ENCODE results near the gene ZMIZ2. TPM values are rescaled to one million over a fixed set of nuclear protein-coding genes. Genes with fewer than 3 reads are reported as not detected.
"Not testable (repeated sequence)": the region's sequence is repeated elsewhere in the genome, so short reads cannot be mapped to it uniquely, and the experiment has no call there.

The ZMIZ2 gene
- total RNA-seq, 1 donor from 2014 or later, result 12.8 TPM

DNA sequence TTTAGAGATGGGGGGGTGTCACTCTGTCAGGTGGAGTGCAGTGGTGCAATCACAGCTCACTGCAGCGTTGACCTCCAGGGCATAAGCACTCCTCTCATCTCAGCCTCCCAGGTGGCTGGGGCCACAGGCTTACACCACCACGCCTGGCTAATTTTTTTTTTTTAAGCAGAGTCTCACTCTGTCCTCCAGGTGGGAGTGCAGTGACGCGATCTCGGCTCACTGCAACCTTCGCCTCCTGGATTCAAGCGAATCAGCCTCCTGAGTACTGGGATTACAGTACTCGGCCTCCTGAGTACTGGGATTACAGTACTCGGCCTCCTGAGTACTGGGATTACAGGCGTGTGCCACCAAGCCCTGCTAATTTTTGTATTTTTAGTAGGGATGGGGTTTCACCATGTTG lies 24.2 kb downstream of the ZMIZ2 start:
- no peak for DNase-seq (ENCODE audit: low spot score)

DNA sequence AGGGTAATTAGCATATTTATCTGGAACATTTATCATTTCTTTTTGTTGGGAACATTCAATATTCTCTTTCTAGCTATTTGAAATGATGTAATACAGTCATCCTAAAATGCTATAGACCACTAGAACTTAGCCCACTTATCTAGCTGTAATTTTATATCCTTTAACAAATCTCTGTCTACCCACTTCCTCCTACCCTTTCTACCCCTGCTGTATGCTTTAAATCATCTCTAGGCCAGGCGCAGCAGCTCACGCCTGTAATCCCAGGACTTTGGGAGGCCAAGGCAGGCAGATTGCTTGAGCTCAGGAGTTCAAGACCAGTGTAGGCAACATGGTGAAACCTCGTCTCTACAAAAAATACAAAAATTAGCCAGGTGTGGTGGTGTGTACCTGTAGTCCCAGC lies 25.8 kb downstream of the ZMIZ2 start:
- DNase-seq (ENCODE audit: low spot score), result not testable (repeated sequence)

DNA sequence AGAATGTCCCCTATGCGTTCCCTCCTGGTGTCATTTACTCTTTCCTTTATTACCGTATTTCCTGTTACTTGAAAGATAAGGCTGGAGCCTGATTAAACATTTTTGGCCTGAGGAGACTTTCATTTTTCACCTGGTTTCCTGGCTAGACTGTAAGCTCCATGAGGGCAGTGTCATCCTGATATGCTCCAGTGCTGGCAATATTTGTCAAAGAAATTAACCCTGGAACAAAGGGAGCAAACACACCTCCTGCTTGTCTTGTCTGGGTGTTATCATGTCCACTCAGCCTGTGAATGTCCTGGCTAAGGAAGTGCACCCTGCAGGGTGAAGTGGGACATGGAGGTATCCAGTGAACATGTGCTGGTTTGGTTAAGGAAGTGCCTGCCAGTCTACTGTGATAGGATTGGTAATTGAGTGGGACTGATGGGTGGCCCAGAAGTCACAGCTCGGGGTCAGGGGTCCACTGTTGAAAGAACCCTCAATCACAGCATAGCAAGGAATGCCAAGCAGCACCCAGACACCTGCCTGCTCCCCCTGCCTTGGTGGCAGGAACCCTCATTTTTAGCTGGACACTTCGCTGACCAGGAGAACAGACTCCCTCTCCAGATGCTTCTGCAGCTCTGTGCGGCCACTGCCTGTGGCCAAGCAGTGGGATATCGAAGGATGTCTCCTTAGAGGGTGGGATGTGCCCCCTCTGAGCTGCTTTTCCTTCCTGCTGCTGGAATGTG lies 26.9 kb downstream of the ZMIZ2 start:
- no peak for DNase-seq (ENCODE audit: low spot score)

DNA sequence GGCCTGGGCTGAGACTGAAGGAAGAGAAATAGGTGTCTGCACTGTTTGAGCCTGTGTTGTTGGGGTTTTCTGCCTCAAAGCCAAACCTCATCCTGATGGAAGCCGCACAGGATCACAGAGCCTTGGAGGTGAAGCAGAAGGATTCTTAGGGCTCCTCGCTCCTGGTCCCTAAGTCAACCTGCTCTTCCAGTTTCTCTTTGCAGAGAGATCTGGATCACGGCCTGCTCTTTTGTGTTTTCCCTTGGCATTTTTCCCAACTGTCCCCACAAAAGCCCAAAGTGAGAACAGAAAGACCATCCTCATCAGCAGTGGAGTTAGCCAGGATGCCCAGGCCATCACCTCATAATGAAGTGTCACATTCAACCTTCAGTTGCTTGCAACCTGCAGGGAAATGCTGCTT lies 27.6 kb downstream of the ZMIZ2 start:
- no peak for DNase-seq (ENCODE audit: low spot score)

DNA sequence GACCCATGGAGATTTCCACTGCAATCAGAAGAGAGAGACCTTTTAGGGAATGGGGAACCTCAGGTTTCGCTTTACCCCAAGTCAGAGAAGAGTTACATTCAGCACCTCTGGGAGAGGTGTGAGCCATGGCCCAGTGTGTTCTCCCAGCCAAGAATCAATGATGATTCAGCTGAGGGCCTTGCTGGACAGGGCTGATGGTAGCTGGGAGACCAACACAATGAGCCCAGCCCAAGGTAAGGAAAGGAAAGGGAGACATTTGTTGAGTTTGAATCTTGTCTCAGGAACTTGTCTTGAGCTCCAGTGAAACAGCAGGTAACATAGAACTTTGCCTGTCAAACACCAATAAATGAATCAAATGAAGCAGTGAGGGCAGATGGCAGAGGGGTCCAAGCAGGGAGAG lies 33.8 kb downstream of the ZMIZ2 start:
- no peak for DNase-seq (ENCODE audit: low spot score)

DNA sequence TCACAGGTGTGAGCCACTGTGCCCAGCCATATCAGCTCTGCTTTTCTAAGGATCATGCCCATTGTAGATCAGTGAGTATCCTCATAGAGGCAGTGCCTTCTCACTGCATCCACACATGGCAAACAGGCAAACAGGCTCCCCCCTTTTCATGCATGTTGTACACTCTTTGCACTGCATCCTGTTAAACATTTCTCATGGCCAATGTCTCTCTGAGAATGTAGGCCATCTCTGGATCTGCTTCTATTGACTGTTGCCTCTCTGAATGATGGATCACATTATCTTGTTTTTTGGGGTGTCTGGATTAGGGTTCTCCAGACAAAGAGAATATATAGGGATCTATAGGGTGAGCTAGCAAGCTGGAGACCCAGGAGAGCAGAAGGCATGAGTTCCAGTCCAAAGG lies 34.8 kb downstream of the ZMIZ2 start:
- DNase-seq (ENCODE audit: low spot score), result no peak

DNA sequence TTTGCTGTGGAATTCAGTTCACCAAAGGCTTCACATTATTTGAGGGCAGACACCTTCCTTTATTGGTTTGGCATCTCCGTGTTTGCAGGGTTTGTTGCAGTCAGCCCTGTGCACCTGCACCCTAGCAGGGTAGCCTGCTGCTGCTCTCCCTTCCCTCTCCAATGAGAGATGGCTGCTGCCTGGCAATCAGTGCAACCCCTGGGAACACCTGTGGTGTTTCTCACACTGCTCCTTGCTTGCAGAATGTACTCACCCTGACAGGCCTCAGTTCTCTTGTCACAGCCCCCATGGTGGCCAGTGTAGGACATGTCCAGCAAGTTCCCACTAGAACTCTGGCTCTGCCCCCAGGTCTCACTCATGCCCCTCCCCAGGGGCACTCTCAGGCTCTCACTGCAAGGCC lies 35.7 kb downstream of the ZMIZ2 start:
- no peak for DNase-seq (ENCODE audit: low spot score)

DNA sequence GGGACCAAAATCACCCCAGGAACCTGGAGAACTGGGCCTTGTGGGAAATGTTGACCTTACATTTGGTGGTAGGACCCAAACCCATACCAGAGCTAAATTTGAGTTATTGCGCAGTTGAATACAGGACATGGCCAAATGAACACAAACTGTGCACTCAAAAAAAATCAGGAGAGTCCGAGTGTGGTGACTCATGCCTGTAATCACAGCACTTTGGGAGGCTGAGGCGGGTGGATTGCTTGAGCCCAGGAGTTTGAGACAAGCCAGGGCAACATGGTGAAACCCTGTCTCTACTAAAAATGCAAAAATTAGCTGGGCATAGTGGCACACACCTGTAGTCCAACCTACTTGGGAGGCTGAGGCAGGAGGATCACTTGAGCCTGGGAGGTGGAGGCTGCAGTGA lies 36.6 kb downstream of the ZMIZ2 start:
- not testable (repeated sequence) for DNase-seq (ENCODE audit: low spot score)

DNA sequence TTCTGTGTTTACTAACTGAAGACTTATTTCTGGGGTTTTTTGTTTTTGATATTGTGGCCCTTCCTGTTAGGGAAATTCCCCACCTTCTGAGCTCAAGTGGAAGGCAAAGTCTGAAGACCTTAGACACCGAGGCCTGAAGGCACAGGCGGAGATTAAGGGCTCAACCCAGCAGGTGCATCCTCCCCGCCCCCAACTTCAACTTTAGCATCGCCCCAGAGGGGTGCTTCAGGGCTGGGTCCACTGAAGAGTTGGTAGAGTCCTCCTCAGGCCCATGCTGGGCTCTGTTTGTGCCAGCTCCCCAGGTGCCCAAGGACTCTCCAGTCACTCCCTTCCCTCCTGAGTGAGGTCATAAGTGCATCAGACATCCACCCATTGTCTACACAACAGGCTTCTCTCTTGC lies 38.4 kb downstream of the ZMIZ2 start:
- DNase-seq (ENCODE audit: low spot score), result no peak

DNA sequence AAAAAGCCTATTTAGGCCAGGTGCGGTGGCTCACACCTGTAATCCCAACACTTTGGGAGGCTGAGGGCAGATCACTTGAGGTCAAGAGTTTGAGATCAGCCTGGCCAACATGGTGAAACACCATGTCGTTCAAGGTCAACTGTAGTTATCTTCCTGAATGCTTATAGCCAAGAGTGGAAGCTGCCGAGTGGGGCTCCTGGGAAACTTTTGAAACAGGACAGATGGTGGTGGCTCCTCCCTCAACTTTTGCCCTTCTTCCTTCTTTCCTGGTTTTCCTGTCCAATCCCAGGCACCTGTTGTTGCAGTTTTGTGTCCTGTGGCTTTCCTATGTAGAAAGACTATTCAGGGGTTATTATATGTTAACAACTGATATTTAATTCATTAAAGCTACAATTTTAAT lies 39.1 kb downstream of the ZMIZ2 start:
- DNase-seq (ENCODE audit: low spot score), result no peak

DNA sequence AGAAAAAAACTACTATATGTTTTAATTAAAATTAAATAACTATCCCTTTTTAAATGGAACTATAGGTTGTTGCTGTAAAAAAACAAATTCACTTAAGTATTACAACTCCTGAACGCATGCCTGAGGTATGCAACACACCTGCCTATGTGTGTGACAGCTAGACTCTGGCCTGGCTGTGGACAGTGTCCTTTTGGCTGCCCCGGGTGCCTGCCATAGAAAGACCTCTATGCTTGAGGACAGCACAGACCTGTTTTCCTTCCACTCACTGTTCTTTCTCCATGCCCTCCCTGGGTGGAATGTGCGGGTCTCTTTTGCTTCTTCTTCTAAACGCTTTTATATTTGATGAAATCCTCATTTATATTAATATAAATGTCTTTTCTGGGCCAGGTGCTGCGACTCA lies 41.3 kb downstream of the ZMIZ2 start:
- DNase-seq (ENCODE audit: low spot score), result no peak

DNA sequence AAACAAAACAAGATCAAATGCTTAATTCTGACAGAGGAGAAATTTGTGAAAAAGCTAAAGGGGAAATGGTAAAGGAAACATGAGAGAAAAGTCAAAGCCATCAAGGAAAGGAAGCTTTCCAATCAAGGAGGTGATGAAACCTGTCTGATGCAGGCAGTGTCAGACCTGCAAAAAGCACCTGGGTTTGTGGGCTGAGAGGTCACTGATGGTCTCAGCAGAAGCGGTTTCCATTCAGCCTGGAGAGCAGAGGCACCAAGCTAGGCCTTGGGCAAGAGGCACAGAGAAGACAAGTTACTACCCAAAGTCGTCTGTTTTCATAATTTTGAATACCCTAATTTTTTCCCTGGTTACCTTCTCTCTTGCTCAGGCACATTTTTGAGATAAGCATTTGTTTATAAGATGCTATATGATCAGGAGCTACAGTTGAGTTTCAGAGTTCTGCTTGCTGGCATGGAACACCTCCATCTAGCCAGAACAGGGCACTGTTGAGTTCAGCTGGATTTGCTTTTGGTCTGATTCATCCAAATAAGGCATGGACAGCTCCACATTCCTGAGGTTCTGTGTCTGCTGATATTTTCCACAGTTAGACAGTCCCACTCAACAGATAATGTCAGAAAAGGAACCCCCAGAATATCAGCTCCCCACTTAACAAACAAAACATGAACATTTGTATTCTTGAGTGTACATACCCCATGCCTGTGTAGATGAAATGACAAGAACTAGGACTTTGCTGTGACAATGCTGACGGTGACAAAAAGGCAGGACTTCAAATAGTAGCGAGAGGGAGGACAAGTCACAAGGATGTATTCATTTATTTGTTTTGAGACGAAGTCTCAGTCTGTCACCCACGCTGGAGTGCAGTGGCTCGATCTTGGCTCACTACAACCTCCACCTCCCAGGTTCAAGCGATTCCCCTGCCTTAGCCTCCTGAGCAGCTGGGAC lies 42.9 kb downstream of the ZMIZ2 start:
- DNase-seq (ENCODE audit: low spot score), result peak; percentile 82

DNA sequence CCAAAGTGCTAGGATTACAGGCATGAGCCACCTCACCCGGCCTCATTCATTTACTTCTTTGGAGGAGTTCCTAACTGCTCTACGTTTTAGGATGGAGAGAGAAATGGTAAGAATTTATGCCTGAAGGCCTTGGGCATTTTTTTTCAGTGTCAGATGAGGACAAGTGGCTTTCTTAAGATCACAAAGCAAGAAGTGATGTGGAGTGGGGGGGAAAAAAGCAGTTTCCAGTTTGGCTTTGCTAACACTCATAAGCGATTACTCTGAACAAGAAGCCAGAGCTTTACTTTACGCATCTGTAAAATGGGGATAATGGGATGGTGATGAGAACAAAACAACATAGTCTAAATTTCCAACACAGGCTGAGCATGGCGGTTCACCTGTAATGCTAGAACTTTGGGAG lies 45.3 kb downstream of the ZMIZ2 start:
- peak; percentile 17 for DNase-seq (ENCODE audit: low spot score)

DNA sequence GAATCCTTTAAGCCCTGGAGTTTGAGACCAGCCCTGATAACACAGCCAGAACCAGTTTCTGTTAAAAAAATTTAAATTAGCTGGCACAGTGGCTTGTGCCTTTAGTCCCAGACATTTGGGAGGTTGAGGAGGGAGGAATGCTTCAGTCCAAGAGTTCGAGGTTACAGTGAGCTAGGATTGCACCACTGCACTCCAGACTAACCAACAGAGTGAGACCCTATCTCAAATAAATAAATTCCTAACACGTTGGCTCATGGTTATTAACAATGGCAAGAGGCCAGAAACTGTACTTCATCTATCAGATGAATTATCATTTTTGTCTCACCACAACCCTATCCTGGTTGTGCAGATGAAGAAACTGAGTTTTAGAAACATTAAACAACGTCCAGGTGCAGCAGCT lies 45.7 kb downstream of the ZMIZ2 start:
- no peak for DNase-seq (ENCODE audit: low spot score)

DNA sequence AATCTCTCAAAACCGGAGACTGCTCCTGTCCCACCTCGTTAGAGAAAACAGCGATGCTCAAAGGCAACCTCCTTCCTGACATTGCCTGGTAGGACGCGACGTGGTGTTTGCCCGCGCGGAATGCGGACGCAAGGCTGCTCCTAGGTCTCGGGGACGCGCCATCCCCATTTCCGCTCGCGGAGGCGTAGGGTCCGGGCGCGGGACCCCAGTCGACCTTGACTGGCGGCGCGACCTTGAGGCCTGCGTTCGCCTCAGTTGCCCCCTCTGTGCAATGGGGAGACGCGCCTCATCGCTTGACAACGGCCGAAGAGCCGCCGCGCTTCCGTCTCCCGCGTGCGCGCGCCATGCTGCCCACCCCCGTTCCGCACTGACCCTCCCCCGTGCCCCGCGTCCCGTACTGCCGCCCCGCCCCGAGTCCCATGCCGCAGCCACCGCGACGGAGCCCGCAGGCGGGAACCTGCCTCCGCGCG lies 47.4 kb downstream of the ZMIZ2 start:
- DNase-seq (ENCODE audit: low spot score), result peak; percentile 63

DNA sequence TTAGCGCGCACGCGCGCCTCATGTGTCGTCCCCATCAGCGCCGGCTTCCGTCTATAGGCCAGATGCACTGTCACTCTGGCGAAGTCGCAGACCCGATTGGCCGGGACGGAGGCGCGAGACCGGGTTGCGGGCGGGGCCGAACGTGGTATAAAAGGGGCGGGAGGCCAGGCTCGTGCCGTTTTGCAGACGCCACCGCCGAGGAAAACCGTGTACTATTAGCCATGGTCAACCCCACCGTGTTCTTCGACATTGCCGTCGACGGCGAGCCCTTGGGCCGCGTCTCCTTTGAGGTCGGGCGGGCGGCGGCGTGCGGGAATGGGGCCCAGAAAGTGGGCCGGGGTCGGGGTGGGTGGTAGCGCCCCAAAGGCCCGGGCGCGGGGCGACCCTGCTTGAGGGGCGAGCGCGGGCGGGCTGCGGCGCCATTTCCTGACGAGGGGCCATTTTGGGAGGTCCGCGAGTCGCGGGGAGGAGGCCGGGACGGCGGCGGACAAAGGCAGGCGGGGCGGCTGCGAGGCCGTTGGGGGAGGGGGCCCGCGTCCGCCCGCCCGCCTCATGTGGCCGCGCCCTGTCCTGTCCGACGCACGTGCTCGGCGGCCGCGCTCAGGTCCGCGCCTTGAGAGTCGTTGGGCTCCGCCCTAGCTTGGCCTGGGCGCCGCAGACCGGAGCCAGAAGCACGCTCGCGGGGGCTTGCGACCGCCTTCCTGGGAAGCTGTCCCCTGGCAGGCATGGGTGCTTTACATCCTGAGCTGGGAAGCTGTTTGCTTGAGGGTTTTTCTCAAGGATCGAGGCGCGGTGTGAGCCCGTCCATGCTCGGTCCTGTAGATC lies 48.1 kb downstream of the ZMIZ2 start, which contains the start of gene PPIA:
PPIA (plus strand) TSS at position 178 of the 825 bp plus-strand sequence; CDS start at position 222, 44 bp downstream.
- peak; percentile 99 for DNase-seq (ENCODE audit: low spot score)

DNA sequence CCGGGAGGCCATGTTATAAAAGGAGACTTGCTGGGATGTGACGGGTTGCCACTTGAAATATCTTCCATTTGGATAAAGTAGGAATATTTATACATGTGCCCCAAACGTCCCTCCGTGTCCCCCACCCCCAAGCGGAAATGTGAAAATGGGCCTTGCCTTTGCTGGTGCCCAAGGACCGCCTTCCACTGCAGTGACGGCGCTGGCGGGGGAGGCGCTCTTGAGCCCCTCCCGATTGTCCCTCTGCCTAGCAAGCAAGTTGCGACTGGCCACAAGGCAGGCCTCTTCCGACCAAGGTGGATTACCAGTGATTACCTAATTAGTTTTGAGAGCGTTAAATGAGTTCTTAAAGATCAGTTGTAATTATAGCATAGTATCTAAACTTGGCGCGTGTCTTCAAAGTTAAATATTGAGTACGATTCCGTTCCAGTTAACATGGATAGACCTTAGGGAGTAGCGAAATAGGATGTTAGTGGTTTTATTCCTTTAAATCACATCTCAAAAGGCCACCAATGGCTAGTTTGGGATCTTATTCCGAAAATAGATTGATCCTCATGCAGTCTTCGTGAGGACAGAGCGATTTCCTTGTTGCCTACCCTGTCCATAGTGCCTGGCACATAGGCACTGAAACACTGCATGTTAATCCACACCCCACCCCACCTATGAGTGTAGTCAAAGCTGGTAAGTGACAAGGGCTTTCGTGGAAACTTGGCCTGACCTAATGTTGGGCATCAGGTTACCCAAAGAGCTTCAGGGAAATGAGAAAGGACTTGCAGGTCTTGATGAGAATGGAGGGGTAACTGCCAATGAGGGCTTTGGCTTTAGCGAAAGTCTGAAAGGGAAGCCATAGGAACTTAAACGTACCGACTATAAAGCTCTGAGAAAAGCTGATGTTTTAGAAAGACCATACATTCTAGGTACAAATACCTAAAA lies 48.9 kb downstream of the ZMIZ2 start:
- DNase-seq (ENCODE audit: low spot score), result peak; percentile 94

DNA sequence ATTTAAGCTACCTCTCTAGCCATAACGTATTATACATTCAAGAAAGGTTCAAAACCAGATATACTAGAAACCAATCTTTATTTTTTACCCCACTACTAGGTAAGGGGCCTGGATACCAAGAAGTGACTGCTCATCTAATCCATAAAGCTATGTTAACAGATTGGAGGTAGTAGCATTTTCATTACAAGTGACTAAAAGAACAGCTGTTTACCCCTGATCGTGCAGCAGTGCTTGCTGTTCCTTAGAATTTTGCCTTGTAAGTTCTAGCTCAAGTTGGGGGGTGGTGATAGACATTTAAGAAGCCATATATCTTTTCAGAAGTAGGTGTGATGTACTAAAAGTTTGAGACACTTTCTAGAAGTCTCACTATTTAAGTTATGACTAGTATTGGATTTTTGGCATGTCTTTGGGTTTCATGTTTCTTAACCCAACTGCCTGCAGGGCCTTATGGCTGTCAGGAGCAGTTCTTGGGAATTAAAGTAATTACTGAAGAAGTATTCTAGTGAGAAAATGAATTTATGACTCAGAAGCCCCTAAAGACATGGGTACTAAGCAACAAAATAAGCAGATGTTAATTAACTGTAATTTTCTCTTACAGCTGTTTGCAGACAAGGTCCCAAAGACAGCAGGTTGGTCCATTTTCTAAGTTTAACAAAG lies 50.1 kb downstream of the ZMIZ2 start:
- no peak for DNase-seq (ENCODE audit: low spot score)

DNA sequence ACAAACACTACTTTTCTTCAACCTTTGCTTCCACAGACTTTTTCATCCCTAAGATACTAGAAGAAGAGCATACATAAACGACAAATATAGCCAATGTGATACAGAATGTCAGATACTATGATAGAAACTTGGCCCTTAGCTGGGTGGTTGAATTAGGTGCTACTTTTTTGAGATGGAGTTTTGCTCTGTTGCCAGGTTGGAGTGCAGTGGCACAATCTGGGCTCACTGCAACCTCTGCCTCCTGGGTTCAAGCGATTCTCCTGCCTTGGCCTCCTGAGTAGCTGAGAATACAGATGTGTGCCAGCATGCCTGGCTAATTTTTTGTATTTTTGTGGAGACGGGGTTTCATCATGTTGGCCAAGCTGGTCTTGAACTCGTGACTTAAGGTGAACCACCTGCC lies 51.3 kb downstream of the ZMIZ2 start:
- no peak for DNase-seq (ENCODE audit: low spot score)

DNA sequence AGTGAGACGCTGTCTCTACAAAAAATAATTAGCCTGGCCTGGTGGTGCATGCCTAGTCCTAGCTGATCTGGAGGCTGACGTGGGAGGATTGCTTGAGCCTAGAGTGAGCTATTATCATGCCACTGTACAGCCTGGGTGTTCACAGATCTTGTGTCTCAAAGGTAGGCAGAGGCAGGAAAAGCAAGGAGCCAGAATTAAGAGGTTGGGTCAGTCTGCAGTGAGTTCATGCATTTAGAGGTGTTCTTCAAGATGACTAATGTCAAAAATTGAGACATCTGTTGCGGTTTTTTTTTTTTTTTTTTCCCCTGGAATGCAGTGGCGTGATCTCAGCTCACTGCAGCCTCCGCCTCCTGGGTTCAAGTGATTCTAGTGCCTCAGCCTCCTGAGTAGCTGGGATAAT lies 53.2 kb downstream of the ZMIZ2 start:
- no peak for DNase-seq (ENCODE audit: low spot score)
